A673 (cell line): Measurements from ENCODE around the gene FBLN2. TPM values are rescaled to one million over a fixed set of nuclear protein-coding genes. Genes with fewer than 3 reads are reported as not detected.

Experiments used
- BruUV-seq: library from RNA; stranded (reverse); fragments of 400-500 nt; replicated peaks from 2 replicates; lab custom pipeline; 2021; lab: Mats Ljungman, UMichigan
- CTCF ChIA-PET: fragments of 300-600 bp; sonication (Branson Sonifier 250); formaldehyde crosslinking; loops from one replicate; lab custom pipeline; 2022; ENCODE audit warnings: antibody characterized with exemption; lab: Charles Lee
- POLR2A ChIA-PET: fragments of 300-600 bp; sonication (Branson Sonifier 250); formaldehyde crosslinking; loops from one replicate; lab custom pipeline; 2022; ENCODE audit warnings: antibody characterized with exemption; ENCODE audit not compliant: low non-redundant PET; lab: Charles Lee
- DNase-seq: peaks from one replicate; pipeline ENCODE4 v3.0.0-alpha.2; 2015; ENCODE audit warnings: low spot score
- H3K27ac ChIP-seq: fragments of 200-600 bp; sonication (generic); 2 replicates; pipeline ENCODE4 v1.5.1; 2016; ENCODE audit warnings: mixed run types, low read depth, mild to moderate bottlenecking, mixed read lengths, antibody characterized with exemption, low read length; ENCODE audit not compliant: poor library complexity, severe bottlenecking
- H3K27me3 ChIP-seq: fragments of 200-600 bp; sonication (generic); replicated peaks from 2 replicates; pipeline ENCODE4 v1.6.1; 2017; ENCODE audit warnings: mixed run types, low read depth, mild to moderate bottlenecking, mixed read lengths, antibody characterized with exemption, low read length; ENCODE audit not compliant: insufficient read depth, poor library complexity
- H3K36me3 ChIP-seq: fragments of 200-600 bp; sonication (generic); 2 replicates; pipeline ENCODE4 v1.6.1; 2016; ENCODE audit warnings: mixed run types, mild to moderate bottlenecking, mixed read lengths, antibody characterized with exemption, low read length; ENCODE audit not compliant: insufficient read depth, poor library complexity, severe bottlenecking
- H3K4me1 ChIP-seq: fragments of 200-600 bp; sonication (generic); 2 replicates; pipeline ENCODE4 v1.6.1; 2017; ENCODE audit warnings: mixed run types, mild to moderate bottlenecking, mixed read lengths, antibody characterized with exemption, low read length; ENCODE audit not compliant: insufficient read depth, poor library complexity, severe bottlenecking
- H3K4me3 ChIP-seq: fragments of 200-600 bp; sonication (generic); 2 replicates; pipeline ENCODE4 v1.5.1; 2016; ENCODE audit warnings: low read depth, mixed run types, mild to moderate bottlenecking, mixed read lengths, low read length; ENCODE audit not compliant: poor library complexity, severe bottlenecking
- H3K9me3 ChIP-seq: fragments of 200-600 bp; sonication (generic); 2 replicates; pipeline ENCODE4 v1.6.1; 2016; ENCODE audit warnings: mixed run types, low read depth, mild to moderate bottlenecking, mixed read lengths, antibody characterized with exemption, low read length; ENCODE audit not compliant: poor library complexity, severe bottlenecking
- EZH2 ChIP-seq: fragments of 200-600 bp; sonication (generic); IDR thresholded peaks from 2 replicates; pipeline ENCODE4 v1.6.1; 2017; ENCODE audit warnings: borderline replicate concordance, low read depth, mild to moderate bottlenecking, mixed read lengths, antibody characterized with exemption, low read length; ENCODE audit not compliant: poor library complexity, severe bottlenecking
- intact Hi-C: fragments of 100-400 bp; cut with micrococcal nuclease; formaldehyde crosslinking; loops from one replicate; pipeline ENCODE4 v1.10.0; 2022; ENCODE audit not compliant: unreplicated experiment
- total RNA-seq: library from RNA; stranded (reverse); gene quantifications from 2 replicates; pipeline ENCODE4 v1.2.3, GENCODE V29; 2021
- TF ChIP-seq, protein P1 (sequence below): fragments of 300-800, 200-600 bp; sonication (generic); conservative IDR thresholded peaks from 2 replicates; pipeline ENCODE4 v1.5.1; 2017; ENCODE audit warnings: low read depth, mild to moderate bottlenecking, antibody characterized with exemption, low read length, moderate library complexity, mixed read lengths

The FBLN2 gene
- total RNA-seq, 1 experiment from 2014 or later: 0.71 TPM

DNA sequence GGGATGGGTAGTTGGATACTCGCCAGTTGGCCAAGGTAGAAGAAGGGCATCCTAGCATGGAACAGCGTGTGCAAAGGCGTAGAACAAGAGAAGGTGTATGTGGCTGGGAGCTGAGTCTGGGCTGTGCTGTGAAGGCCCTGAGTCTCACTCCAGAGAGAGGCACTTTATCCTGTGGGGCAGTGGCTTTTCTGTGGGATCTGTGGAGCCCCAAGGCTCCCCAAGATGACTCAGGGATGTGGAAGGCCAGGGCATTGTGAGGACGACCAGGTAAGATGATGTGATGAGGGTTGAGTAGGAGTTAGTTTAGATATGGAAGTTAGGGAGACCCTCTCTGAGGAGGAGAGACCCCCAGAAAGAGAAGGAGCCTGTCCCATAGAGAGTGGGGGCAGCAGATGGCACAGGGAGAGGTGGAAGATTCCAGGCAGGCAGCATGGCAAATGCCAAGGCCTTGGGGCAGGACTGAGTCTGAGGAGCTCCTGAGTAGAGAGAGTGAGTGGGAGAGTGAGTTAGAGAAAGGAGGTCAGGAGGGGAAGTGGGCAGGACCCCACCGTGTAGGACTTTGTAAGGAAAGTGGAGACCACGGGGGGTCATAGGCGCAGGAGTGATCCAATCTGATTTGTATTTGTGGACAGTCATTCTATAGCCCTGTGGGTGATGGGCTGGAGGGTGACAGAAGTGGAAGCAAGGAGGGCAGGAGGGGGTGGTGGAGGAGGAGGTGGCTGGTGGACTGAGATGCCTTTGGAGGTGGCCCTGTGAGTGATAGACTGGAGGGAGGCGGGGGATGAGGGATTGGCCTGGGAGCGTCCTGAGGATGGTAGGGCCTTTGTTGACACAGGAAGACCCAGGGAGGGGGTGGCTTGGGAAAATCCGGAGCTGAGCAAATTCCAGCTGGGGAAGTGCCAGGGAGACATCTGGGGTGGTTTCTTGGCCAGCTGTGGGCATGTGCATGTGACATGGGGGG, 50.3 kb downstream of the FBLN2 start:
- ChIA-PET CTCF (no interaction called here), POLR2A (no interaction called here)
- Histone ChIP-seq H3K4me3 (no peak overlapping the region), H3K9me3 (no peaks in the 10 kb centered on the region), H3K27ac (no peak overlapping the region), H3K36me3 (no peaks in the 10 kb centered on the region), H3K4me1 (no peaks in the 10 kb centered on the region), H3K27me3 (no peaks in the 10 kb centered on the region)
- intact Hi-C loops: no loop called here
- no TSS peak for BruUV-seq
- TF ChIP-seq EZH2: no peak
- TF ChIP-seq, protein P1, sequence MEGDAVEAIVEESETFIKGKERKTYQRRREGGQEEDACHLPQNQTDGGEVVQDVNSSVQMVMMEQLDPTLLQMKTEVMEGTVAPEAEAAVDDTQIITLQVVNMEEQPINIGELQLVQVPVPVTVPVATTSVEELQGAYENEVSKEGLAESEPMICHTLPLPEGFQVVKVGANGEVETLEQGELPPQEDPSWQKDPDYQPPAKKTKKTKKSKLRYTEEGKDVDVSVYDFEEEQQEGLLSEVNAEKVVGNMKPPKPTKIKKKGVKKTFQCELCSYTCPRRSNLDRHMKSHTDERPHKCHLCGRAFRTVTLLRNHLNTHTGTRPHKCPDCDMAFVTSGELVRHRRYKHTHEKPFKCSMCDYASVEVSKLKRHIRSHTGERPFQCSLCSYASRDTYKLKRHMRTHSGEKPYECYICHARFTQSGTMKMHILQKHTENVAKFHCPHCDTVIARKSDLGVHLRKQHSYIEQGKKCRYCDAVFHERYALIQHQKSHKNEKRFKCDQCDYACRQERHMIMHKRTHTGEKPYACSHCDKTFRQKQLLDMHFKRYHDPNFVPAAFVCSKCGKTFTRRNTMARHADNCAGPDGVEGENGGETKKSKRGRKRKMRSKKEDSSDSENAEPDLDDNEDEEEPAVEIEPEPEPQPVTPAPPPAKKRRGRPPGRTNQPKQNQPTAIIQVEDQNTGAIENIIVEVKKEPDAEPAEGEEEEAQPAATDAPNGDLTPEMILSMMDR: no peak
- no peak for DNase-seq

DNA sequence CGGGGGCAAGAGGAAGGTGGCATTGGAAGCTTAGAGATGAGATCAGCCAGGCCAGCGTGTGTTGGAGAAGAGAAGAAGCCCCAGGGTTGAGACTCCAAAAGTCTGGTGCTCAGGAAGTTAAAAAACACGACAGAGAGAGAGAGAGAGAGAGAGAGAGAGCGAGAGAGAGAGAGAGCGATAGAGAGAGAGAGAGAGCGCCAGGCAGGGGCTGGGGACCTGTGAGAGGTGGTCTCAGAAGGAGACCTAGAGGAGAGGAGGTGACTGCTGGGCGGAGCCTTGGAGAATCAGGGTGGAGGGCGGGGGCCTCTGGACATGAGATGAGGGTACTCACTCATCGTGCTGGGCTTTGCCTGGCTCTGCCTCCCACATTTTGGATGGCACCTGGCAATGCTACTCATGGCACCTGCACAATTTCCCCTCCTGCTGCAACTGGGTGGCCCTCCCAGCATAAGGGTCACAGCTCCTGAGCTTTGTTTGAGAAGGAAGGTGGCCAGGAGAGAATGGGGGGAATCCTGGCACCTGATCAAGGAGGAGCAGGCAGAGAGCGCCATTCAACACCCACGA, 51.0 kb downstream of the FBLN2 start:
- Histone ChIP-seq H3K27ac (no peak overlapping the region), H3K4me3 (no peak overlapping the region), H3K36me3 (no peaks in the 10 kb centered on the region), H3K9me3 (no peaks in the 10 kb centered on the region), H3K27me3 (no peaks in the 10 kb centered on the region), H3K4me1 (no peaks in the 10 kb centered on the region)
- CTCF ChIA-PET: no interaction called here
- POLR2A ChIA-PET: no interaction called here
- DNase-seq: no peak
- TF ChIP-seq EZH2: no peak
- TF ChIP-seq, protein P1: no peak
- intact Hi-C loops: no loop called here
- BruUV-seq: no TSS peak

DNA sequence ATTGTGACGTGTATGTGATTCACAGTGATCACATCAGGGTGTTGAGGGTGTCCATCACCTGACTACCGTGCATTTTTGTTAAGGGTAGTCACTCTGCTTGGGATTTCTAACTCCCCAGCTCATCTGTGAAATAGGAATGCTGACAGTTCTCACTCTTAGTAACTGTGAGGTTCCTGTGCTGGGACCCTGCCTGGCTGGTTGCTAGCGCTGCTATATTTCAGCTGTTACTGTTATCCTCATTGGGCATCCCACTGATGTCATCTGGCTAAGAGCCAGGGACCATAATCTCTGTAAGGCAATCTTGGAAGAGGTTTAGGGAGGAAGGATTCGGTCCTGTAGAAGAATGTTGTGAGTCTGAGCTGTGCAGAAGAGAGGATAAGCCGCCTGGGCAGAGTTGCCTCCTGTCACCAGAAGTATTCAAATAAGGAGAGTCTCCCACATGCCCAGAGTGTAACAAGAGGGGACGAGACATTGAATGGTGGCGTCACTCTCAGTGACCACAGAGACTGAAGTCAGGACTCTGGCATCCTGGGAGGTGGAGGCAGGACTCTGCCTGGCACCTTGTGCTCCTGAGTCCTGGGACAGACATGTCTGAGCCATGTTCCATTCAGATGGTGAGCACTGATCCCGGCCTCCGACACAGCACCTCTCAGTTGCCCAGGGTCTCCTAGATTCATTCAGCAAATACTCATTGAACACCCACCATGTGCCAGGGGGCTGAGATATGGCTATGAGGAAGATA, 52.2 kb downstream of the FBLN2 start:
- DNase-seq: peak; percentile 17
- Histone ChIP-seq H3K27ac (no peak overlapping the region), H3K36me3 (no peaks in the 10 kb centered on the region), H3K4me1 (no peaks in the 10 kb centered on the region), H3K4me3 (no peak overlapping the region), H3K27me3 (no peaks in the 10 kb centered on the region), H3K9me3 (no peaks in the 10 kb centered on the region)
- no TSS peak for BruUV-seq
- ChIA-PET CTCF (no interaction called here), POLR2A (no interaction called here)
- TF ChIP-seq, protein P1: no peak
- TF ChIP-seq EZH2: no peak
- intact Hi-C loops: no loop called here
